Ishikawa (cell line): ENCODE data around the gene NLGN1.
A peak's percentile ranks its signal among the peaks of the same experiment; 100 is the strongest.

ENCODE experiments used
- CEBPB ChIP-seq: IDR thresholded peaks from 2 replicates; pipeline ENCODE4 v1.6.1; 2012
- CREB1 ChIP-seq: IDR thresholded peaks from 2 replicates; pipeline ENCODE4 v1.6.1; 2012; ENCODE audit warnings: low read depth
- EGR1 ChIP-seq: IDR thresholded peaks from 2 replicates; pipeline ENCODE4 v1.6.1; 2012
- EP300 ChIP-seq: IDR thresholded peaks from 2 replicates; pipeline ENCODE4 v1.6.1; 2012; ENCODE audit warnings: borderline replicate concordance
- FOXM1 ChIP-seq: IDR thresholded peaks from 2 replicates; pipeline ENCODE4 v1.6.1; 2012; ENCODE audit warnings: low read depth, borderline replicate concordance
- NFIC ChIP-seq: IDR thresholded peaks from 2 replicates; pipeline ENCODE4 v1.6.1; 2012
- RAD21 ChIP-seq: IDR thresholded peaks from 2 replicates; pipeline ENCODE4 v1.6.1; 2012; ENCODE audit warnings: low read depth
- TAF1 ChIP-seq: IDR thresholded peaks from 2 replicates; pipeline ENCODE4 v1.6.1; 2012; ENCODE audit warnings: low read depth, mild to moderate bottlenecking
- TCF12 ChIP-seq: IDR thresholded peaks from 2 replicates; pipeline ENCODE4 v1.6.1; 2012; ENCODE audit warnings: low read depth
- TEAD4 ChIP-seq: IDR thresholded peaks from 2 replicates; pipeline ENCODE4 v1.6.1; 2012
- YY1 ChIP-seq: IDR thresholded peaks from 2 replicates; pipeline ENCODE4 v1.6.1; 2012; ENCODE audit warnings: low read depth
- ZBTB7A ChIP-seq: IDR thresholded peaks from 2 replicates; pipeline ENCODE4 v1.6.1; 2012; ENCODE audit warnings: low read depth
- TF ChIP-seq, protein P1 (sequence below): IDR thresholded peaks from 2 replicates; pipeline ENCODE4 v1.6.1; 2012
- TF ChIP-seq, protein P2 (sequence below): IDR thresholded peaks from 2 replicates; pipeline ENCODE4 v1.6.1; 2012
- TF ChIP-seq, protein P3 (sequence below): IDR thresholded peaks from 2 replicates; pipeline ENCODE4 v1.6.1; 2012; ENCODE audit warnings: low read depth, mild to moderate bottlenecking

Gene NLGN1

DNA sequence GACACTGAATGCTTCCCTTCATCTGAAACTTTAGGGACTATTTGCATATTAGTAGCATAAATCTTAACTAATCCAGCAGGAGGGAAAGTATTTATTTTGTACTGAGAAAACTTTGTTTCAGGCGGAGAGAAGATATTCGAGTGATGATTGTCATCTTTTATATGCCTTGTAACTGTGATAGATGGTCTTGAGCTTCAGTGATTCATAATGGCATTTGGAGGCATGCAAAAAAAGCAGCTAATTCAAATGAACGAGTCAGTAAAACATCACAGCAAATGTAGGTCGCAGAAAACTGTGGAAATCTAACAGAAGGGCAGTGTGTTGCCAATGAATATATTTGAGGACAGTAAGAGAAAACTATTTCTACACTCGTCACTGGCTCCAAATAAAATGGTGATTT, 817.9 kb downstream of the NLGN1 start:
- TF ChIP-seq EGR1 = no peak
- TF ChIP-seq RAD21 = no peak
- TF ChIP-seq FOXM1 = no peak
- TF ChIP-seq TEAD4 = no peak
- TF ChIP-seq NFIC = no peak
- no peak for TF ChIP-seq TCF12
- TF ChIP-seq CEBPB = no peak
- TF ChIP-seq TAF1 = no peak
- no peak for TF ChIP-seq EP300
- no peak for TF ChIP-seq CREB1
- TF ChIP-seq YY1 = no peak

DNA sequence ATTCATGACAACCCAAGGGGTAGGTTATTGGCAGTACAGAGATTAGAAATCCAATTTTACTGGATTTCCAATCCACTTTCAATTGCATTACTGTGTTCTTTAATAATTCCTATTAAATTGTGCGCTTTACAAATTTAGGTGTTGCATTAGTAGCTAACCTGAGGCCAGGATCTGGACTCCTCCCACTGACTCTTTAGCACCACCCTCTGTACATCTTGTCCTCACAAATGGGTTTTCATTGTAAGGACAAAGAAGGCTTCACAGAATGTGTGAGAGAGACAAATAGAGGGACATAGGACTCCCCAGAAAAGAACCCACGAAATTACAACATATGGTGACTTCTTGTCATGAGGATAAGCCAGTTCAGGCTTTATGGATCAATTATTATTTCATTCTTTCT, 818.5 kb downstream of the NLGN1 start:
- no peak for TF ChIP-seq NFIC
- TF ChIP-seq CREB1 = no peak

GRCh38 chr3:174216946-174217718, 819.6 kb downstream of the NLGN1 start:
- TF ChIP-seq EGR1 = no peak
- no peak for TF ChIP-seq CREB1
- TF ChIP-seq FOXM1 = no peak
- TF ChIP-seq, protein P1, sequence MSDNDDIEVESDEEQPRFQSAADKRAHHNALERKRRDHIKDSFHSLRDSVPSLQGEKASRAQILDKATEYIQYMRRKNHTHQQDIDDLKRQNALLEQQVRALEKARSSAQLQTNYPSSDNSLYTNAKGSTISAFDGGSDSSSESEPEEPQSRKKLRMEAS = no peak
- TF ChIP-seq ZBTB7A = no peak
- TF ChIP-seq, protein P2, sequence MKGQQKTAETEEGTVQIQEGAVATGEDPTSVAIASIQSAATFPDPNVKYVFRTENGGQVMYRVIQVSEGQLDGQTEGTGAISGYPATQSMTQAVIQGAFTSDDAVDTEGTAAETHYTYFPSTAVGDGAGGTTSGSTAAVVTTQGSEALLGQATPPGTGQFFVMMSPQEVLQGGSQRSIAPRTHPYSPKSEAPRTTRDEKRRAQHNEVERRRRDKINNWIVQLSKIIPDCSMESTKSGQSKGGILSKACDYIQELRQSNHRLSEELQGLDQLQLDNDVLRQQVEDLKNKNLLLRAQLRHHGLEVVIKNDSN = no peak
- TF ChIP-seq EP300 = no peak
- TF ChIP-seq TEAD4 = no peak
- TF ChIP-seq, protein P3, sequence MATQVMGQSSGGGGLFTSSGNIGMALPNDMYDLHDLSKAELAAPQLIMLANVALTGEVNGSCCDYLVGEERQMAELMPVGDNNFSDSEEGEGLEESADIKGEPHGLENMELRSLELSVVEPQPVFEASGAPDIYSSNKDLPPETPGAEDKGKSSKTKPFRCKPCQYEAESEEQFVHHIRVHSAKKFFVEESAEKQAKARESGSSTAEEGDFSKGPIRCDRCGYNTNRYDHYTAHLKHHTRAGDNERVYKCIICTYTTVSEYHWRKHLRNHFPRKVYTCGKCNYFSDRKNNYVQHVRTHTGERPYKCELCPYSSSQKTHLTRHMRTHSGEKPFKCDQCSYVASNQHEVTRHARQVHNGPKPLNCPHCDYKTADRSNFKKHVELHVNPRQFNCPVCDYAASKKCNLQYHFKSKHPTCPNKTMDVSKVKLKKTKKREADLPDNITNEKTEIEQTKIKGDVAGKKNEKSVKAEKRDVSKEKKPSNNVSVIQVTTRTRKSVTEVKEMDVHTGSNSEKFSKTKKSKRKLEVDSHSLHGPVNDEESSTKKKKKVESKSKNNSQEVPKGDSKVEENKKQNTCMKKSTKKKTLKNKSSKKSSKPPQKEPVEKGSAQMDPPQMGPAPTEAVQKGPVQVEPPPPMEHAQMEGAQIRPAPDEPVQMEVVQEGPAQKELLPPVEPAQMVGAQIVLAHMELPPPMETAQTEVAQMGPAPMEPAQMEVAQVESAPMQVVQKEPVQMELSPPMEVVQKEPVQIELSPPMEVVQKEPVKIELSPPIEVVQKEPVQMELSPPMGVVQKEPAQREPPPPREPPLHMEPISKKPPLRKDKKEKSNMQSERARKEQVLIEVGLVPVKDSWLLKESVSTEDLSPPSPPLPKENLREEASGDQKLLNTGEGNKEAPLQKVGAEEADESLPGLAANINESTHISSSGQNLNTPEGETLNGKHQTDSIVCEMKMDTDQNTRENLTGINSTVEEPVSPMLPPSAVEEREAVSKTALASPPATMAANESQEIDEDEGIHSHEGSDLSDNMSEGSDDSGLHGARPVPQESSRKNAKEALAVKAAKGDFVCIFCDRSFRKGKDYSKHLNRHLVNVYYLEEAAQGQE = no peak

DNA sequence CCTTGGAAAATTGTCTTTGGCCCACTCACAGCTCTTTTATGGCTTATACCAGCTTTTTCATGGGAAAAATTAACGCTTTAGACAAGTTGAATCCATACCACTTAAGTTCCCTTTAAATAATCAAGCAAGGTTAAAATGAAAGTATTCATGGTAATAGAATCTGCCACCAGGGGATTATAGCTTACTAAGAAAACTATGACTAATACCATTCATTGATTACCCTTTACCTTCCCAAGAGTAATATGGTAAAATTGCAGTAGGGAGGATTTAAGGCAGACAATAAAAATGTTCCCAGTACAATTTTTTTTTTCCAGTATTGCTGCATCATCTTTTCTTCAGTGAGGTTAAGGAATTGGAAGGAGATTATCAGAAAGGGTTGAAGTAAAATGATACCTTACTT, 820.5 kb downstream of the NLGN1 start:
- TF ChIP-seq, protein P3 = no peak
- TF ChIP-seq YY1 (no peak), CEBPB (no peak), TCF12 (no peak)

DNA sequence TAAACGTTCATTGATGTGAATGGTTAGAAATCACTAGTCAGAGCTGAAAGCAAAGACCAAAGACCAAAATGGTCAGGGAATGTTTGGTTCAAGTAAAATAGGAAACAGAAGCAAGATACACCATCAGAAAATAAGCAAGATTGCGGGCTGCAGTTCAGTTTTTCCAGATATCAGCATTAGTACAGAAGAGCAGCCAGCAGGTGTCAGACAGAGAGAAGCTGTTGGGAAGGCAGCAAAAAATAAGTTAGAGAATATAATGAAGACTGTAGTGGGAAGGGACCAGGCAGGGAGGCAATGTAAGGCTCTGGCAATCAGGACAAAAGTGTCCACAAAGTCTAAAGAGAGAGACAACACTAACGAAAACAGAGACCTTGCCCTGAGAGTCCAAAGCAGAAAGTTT, 822.2 kb downstream of the NLGN1 start:
- peak; percentile 24; the same call in 1 of the 2 replicates for TF ChIP-seq RAD21
- TF ChIP-seq, protein P1 = no peak

DNA sequence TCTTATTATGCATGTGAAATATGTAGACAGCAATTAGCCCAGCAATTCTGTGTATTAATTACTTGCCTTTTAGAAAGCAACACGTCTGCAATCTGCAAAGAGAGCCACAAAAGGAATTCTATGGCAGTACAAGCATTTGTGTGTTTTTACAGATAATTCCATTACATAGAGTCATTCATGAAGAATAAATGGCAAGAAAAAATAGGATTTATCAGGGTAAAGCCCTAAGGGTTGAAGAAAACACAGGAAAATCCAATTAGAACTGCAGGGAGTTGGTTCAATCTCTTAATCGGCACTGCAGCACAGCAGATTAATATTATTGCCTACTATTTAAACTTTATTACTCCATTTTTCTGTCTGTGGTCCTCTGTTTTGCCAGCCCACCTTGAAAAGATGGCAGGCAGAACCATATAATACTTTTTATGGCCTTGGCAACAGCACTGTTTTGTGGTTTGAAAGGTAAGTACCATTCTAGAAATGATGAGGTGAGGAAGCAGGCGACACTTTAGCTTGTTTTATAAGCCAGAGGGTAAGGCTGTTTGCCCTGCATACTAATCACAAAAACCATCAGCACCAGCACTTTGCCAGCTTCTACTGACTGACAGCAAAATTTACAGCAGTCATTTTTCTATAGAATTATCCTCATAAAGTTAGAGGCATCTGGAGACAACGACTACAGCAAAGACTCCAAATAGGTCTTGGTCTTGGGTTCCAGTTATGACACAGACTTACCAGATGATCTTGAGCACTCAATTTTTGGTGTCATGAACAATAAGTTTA, 823.4 kb downstream of the NLGN1 start:
- no peak for TF ChIP-seq CEBPB

DNA sequence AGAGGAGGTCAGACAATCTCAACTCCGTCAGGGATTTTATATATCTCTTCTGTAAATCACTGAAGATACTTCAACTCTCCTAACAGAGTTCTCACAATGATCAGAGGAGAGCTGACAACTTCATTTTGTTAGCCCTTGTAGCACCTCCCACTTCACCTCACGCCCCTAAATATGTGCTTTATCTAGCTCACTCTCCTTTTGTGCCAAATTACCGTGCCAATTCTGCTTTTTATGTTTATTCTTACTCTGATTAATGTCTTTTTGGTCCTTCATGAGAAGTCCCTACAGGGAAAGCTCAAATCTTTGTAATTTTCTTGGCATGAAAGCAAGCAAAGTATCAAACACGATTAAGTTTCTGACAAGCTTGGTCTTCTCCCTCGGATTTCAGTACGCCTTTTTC, 825.5 kb downstream of the NLGN1 start:
- TF ChIP-seq RAD21 = no peak
- TF ChIP-seq NFIC = no peak
- TF ChIP-seq, protein P2 = no peak
- TF ChIP-seq, protein P3 = no peak
- TF ChIP-seq CREB1 = no peak
- TF ChIP-seq ZBTB7A = no peak
- TF ChIP-seq, protein P1 = no peak
- no peak for TF ChIP-seq EP300
- no peak for TF ChIP-seq TAF1
- TF ChIP-seq TCF12 = no peak
